ENCODE results near the gene CRLF1.

CRLF1 gene, protein sequence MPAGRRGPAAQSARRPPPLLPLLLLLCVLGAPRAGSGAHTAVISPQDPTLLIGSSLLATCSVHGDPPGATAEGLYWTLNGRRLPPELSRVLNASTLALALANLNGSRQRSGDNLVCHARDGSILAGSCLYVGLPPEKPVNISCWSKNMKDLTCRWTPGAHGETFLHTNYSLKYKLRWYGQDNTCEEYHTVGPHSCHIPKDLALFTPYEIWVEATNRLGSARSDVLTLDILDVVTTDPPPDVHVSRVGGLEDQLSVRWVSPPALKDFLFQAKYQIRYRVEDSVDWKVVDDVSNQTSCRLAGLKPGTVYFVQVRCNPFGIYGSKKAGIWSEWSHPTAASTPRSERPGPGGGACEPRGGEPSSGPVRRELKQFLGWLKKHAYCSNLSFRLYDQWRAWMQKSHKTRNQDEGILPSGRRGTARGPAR

DNA sequence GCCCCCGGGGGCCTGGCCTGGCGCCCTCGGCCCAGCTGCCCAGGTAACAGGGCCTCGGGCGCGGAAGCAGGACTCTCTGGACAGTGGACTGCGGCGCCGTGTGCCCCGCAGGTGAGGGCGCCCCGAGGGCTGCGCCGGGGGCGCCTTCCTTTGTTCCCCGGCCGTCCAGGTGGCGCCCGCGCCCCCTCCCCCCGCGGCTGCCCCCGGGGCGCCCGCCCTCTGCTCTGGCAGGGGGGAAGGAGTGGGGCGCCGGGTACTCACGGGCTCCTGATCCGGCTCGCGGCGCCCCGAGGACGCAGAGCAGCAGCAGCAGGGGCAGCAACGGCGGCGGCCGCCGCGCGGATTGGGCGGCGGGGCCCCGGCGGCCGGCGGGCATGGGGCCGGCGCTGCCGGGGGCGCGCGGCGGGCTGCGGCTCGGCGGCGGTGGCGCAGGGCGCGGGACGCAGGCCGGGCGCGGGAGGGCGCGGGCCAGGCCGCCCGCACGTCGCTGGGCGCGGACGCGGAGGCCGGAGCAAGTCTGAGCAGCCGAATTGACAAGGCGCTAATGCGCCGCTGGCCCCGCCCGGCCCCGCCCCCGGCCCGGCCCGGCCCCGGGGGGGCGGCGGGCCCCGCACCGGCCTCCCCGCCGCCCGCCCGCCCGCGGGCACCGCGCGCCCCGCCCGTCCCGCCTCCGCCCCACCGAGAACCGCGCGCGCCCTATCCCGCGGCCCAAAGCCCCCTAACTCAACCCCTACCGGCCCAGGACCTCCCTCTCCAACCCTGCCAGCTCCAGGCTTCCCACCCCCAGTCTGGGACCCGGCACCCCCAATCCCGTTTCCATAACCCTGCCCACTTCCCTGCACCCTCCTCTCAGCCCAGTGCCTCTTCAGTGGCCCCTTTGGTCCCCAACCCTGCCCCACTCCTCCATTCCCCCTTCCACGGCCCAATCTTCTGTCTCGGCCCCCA lies at the start of gene CRLF1:
Gene CRLF1, minus strand, starts transcription at position 519 of the 945 bp plus-strand sequence. Its CDS starts 143 bp downstream, at position 376.
- DNase-seq = no peak

DNA sequence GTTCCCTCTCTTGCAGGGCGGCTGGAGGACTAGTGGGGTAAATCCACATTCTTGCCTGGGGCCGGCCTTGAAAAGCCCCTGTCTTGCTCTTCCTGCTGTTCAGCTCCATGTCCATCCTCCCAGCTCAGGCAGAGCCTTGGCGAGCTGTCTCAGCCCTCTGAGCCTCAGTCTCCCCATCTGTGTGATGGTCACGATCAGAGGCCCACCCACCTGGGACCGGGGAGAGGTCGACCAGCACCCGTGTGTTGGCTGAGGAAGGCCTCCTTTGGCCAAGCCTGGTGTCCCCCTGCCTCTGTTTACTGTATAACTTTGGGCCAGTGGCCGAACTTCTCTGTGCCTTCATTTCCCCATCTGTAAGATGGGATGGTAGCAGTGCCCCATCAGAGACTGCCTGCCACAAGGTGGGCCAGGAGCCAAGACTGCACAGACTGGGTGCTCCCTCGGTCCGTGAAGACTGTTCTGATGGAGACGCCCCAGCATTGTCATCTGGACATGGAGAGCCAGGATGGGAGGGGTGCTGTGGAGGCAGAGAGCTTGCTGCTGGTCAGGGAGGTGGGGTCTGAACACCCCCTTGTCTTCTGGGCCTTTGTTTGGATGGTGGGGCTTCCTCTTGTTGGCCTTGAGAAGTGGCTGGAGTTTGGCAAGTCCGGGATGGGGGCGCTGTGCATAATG lies 48.7 kb upstream of the CRLF1 start:
- DNase-seq = no peak

DNA sequence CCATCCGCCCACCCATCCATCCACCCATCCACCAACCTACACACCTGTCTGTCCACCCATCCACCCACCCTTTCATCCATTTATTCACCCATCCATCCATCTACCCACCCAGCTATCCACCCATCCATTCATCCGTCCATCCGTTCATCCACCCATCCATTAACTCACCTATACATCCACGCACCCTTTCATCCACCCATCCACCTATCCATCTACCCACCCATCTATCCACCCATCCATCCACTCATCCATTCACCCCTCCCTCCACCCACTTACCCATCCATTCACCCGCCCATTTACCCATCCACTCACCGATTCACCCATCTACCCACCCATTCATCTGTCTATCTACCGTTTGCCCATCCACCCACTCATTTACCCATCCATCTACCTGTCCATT lies 47.9 kb upstream of the CRLF1 start:
- no peak for DNase-seq

DNA sequence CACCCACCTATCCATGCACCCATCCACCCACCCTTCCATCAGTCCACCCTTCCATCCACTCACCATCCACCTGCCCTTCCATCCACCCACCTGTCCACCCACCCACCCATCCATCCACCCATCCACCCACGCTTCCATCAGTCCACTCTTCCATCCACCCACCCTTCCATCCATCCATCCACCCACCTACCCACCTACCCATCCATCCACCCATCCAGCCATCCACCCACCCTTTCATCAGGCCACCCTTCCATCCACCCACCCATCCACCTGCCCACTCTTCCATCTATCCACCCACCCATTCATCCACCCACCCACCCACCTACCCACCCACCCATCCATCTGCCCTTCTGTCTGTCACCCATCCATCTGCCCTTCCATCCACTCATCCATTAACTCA lies 47.3 kb upstream of the CRLF1 start:
- no peak for DNase-seq

DNA sequence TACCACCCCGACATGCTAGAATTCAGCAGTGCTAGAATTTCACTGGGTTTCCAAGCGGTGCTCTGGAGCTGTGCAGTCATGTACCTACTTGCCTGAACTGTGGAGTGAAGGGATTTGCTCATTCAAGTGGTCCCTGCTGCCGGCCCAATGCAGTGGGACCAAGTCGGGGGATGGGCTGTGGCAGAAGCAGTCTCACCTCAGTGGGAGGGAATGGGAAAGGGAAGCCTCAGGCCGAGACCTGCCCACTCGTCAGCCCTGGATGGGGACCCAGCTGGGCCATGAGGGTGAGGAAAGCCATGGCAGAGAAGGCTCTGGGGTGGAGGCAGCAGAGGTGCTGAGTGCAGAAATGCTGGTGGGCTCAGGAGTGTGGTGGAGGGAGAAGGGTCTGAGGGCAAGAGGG lies 45.1 kb upstream of the CRLF1 start:
- no peak for DNase-seq

DNA sequence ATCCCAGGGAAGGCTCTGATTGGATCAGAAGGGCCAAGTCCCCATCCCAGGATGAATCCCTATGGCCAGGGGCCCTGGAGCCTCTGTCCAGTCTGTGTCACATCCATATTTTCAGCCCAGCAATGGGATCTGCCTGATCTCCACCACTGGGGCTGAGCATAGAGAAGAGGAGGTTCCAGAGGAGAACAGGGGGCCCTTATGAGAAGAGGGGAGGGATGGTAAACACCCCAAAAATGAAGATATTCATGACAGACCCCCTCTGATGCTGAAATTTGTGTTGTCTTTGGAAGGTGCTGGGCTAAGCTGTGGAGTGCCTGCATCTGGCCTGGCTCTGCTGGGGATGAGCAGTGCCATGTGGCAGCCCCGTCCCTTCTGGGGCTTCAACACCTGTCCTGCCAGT lies 44.7 kb upstream of the CRLF1 start:
- no peak for DNase-seq

DNA sequence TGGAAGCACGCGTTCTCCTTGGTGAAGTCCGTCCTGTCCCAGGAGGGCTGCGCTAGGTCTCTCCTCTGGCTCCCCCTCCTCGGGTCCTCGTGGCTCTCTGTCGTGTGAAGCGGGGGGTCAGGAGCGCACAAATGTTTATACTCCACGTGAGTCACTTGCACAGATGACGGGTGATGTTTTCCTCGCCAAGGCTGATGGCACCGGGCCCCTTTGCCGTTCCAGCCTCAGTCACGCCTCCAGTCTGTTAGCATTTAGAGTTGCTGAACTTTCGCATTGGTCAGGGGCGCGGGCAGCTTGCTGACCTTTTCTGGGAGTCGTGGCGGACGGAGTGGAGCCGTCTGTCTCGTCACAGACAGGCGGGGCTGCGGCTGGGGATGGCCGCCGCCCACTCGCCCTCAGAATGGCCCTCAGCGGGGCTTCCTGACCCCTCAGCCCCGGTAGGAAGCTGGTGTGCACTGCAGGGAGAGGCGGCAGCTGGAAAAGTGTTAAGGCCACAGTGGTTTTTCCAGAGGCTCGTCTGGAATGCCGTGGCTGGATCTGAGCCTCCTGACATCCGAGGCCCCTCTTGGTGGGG lies 44.0 kb upstream of the CRLF1 start:
- DNase-seq = no peak

DNA sequence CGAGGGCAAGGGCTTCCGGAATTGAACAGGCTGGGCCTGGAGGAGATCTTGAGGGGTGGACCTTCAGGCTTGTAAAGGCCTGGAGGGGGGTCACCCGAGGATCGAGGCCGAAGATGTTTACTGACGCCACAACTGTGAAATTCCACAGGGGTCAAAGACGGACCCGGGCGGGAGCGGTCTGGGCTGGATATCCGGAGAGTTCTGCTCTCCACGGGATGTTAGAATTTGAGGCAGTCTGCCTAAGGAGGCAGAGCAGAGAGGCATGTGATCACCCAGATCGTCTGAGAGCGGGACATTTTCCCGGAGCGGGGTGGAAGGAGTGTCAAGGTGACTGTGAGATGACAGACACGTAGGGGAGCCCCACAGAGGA lies 43.4 kb upstream of the CRLF1 start:
- no peak for DNase-seq

DNA sequence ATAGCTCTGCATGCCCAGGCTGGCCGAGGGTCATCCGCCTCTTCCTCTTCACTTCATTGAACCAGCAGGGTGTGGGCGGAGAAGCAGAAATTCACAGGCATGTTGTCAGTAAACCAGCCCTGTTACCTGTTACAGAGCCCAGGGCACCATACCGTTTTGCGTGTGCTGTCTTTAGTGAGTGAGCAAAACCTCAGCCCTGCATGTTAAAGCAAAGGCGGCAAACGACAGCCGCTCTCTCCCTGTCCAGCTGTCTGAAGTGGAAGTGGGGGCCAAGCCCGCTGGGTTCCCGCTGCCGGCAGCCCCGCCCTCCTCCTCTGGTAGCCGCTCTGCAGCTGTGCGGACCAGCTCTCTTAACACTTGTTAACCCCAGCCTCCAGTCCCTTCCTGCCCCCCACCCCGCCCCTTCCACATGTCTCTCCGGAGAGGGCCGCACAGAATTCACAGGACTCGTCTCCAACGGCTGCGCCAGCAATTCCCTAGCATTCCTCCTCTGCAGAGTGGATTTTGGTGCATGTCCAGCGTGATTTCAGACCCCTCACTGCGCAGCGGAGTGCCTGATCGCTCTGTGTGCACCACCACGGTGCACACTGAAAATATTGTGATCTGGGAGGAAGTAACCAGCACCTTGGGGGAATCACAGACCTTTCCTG lies 42.9 kb upstream of the CRLF1 start:
- no peak for DNase-seq

DNA sequence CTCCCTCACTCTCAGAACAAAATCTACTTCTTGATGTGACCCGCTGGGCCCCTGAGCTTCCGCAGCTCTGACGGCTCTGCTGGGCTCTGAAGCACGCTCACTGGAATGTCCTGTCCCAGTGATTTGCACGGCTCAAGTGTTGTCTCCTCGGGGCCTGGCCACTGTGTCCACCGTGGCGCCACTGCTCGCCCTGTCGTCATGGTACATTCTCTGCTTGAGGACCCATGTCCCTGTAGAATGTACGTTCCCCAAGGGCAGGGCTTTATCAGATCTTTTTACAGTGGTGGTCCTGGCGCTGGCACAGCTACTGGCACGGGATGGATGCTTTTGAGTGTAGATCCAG lies 42.3 kb upstream of the CRLF1 start:
- DNase-seq = no peak

DNA sequence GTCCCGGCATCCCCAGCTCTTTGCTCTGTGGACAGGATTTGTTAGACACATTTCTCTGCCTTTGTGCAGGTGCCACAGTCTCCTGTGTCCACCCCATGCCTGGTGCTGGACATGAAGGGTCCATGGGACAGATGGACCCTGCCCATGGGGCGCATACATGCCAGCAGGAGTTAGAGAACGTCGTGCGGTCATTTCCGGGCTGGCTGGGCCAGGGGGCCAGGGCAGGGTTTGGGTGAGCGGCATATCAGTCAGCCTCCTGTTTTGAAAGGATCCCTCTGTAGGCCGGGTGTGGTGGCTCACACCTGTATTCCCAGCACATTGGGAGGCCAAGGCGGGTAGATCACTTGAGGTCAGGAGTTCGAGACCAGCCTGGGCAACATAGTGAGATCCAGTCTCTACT lies 41.2 kb upstream of the CRLF1 start:
- DNase-seq = no peak

DNA sequence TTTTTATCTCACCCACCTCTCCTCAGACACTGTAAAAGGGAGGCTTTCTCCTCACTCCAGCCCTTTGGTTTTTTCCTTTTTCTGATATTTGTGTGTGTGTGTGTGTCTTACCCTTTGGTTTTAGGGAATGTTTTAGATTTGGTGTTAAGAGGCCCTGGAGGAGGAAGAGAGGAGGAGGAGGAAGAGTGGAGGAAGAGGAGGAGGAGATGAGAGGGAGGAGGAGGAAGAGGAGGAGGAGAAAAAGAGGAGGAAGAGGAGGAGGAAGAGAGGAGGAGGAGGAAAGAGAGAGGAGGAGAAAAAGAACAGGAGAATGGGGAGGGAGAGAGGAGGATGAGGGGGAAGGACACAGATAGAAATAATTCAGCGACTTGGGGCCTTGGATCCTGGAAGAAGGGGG lies 40.8 kb upstream of the CRLF1 start:
- DNase-seq = no peak

DNA sequence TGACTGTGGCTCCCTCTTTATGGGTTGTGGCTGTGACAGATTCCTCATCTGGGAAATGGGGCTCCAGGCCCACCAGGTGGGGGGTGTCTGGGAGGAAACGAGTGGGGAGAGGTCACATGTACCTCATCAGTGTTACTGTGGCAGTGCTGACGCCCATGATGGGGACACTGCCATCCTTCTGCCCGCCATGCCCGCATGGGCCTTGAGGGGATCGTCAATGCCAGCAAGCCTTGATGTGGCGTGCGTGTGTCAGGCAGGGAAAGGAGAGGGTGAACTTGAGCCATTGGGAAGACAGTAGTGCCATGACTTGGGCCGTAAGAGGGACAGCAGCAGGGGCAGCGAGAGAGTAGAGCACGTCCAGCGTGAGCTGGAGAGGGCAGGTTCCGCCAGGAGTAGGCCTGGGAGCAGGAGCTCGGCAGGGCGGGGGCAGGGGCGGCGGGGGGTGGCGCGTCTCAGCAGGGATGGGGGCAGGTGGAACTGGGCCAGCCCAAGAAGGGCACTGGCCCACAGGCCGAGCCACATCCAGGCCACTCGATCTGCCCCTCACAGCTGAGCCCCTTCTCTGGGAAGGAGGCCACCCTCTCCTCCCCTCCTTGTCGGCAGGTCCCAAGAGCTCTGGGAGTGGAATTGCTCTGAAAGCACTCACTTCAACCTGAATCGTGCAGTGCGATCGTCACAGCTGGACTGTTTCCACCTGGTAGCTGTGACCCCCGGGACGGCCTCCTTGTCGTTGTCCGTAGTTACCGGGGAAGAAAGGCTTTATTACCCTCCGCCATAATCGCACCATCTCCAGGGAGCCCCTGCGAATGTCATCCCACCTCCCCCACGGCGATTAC lies 40.2 kb upstream of the CRLF1 start:
- DNase-seq = no peak

DNA sequence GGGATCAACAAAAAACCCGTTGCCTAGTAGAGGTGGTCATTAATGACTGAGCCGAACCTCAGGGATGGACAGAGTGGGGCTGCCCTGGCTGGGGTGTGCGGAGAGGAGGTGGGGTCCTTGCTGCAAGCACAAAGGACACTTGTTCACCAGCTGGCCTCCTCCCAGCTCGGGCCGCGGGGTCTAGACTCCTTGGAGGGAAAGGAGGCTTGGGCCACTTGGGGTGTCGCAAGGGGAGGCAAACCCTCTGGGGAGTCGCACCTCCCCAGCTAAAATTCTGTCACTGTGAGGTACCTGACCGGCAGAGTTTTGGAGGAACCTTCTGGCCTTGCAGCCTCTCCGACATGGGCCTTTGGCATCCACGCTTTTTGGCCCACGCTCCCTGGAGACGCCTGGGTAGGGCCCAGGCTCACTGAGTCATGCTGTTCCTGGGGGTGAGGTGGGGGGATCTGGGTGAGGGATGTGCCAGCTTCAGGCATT lies 38.5 kb upstream of the CRLF1 start:
- DNase-seq = no peak

DNA sequence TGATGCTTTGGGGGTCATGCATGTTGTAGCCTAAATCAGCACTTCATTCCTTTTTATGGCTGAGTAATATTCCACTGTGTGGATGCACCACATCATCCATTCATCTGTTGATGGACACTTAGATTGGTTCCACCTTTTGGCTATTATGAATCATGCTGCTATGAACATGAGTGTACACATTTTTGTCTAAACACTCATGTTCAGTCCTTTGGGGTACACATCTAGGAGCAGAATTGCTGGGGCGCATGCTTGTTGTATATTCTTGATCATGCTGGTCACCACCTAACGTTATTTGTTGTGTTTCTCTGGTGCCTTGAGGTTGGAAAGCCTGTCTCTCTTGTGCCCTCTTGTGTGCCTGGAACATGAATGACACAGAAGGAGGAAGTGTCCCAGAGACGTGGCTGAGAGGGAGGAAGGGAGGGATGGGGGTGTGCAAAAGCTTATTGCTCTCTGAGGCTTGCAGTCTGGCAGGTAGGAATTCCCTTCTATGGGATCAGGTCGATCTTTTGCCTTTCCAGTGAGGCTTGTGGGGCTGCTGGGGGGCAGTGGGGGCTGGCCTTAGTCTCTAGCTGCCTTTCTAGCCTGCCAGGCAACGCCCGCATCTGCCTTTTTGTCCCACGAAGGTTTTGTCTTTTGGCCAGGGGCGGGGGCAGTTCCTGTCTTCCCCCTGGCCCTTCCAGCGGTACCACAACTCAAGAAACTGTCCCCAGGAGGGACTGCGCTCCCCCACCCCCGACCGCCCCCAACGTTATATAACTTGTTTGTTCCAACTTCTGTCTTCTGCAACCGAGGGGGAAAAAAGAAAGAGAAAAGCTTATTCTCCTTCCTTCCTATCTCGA lies 37.8 kb upstream of the CRLF1 start:
- DNase-seq = no peak

DNA sequence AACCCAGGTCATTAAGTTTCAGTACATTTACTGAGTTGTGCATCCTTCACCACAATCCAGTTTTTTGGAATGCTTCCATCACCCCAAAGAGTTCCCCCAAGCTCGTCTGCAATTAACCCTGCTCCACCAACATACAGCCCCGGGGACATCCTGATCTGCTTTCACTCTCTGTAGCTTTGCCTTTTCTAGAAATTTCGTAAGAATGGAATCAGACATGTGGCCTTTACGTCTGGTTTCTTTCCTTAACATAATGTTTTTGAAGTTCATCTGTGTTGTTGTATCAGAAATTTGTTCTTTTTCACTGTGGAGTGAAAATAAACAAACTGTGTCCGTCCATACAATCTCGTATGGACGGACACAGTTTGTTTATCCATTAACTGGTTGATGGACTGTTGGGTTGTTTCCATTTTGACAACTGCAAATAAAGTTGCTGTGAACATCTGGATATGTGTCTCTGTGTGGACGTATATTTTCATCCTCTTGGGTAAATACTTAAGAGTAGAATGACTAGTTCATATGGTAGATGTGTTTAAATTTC lies 33.2 kb upstream of the CRLF1 start:
- DNase-seq = no peak

DNA sequence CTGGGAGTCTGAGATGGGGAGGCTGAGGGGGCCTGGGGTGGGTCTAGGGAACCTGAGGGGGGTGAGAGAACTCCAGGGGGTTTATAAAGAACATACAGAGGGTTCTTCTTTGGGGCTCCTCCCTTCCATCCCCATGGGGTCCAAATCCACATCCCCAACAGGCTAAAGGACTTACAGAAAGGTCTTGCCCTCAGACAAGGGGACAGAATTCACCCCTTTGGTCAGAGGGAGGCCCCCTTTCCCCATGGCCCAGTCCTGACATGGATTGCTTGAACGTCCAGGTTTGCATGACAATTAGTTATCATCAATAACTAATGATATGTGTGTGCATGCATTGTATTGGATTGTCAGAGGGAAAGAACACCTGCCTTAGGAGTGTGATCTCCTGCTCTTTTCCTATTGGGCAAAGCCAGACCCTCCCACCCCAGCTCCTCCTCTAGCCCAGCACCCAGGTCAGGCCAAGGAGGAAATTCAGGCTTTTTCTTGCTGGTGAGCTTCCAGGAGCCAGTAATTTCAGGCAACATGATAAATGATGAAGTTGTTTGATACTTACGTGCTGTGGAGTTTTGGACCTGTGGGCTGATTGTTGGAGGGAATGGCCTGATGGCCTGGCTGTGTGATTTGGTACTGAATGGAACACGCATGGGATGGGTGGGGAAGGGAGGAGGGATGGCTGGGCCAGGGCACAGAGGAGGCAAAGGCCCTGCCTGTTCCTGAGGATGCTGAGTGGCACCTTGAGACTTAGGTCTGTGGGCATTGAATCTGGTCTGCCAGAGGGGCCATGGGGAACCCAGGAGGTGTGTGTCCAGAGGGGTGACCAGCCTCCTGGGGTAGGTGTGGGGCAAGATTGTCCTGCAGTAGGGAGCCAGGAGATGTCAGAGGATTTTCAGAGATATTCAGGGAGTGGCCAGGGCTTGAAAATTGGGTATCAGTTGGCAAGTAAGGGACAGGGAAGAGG lies 31.4 kb upstream of the CRLF1 start:
- no peak for DNase-seq

DNA sequence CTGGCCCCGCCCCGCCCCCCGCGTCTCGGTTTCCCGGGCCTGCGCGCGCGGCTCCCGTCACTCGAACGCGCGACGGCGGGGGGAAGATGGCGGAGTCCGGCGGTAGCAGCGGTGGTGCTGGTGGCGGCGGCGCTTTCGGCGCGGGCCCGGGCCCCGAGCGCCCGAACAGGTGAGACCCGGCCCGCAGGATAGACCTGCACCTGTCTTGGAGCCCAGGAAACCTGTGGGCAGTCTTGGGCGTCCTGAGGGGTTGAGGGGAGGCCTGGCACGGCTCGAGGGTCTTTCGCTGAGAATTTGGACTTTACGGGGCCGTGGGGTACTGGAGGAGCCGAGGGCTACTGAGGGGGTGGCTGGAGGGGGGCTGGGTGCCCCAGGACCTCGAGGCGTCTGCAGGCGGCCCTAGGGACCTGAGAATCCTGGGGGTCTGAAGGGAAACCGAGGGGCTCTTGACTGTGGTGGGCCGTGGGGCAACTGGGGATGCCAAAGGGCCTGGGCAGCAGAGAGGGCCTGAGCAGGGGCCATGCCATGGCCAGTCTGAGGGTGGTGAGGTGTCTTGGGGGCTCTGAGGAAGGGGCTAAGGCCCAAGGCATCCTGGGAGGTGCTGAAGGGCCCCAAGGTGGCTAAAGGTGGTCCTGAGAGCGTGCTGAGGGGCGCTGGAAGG lies 30.5 kb upstream of the CRLF1 start, which contains the start of gene KLHL26:
Gene KLHL26, plus strand, starts transcription at position 60 of the 661 bp plus-strand sequence. Its CDS starts 27 bp downstream, at position 87.
- DNase-seq = no peak
